CD4-positive, alpha-beta memory T cell (primary cell): ENCODE results near the gene SERGEF. TPM values are rescaled to one million over a fixed set of nuclear protein-coding genes. Genes with fewer than 3 reads are reported as not detected.

Experiments
- CTCF ChIA-PET: fragments of 350-600 bp; sonication (Branson Sonifier 250); formaldehyde crosslinking; loops from one replicate; lab custom pipeline; 2021; ENCODE audit warnings: inconsistent platforms; ENCODE audit not compliant: partially characterized antibody; lab: Charles Lee
- POLR2A ChIA-PET: fragments of 350-600 bp; sonication (Branson Sonifier 250); formaldehyde crosslinking; loops from one replicate; lab custom pipeline; 2021; ENCODE audit not compliant: partially characterized antibody; lab: Charles Lee
- DNase-seq, 5 donors: peaks; one replicate each; pipeline versions ENCODE4 v3.0.0 to v3.0.0-alpha.2; 2020 to 2022; ENCODE audit warnings: mixed read lengths in 1 of 5
- H3K27ac ChIP-seq: one replicate; pipeline ENCODE4 v1.7.0; 2013; ENCODE audit warnings: low read depth, low read length
- H3K27me3 ChIP-seq: 2 replicates; pipeline ENCODE4 v1.7.0; 2013; ENCODE audit warnings: mild to moderate bottlenecking, low read length, moderate library complexity; ENCODE audit not compliant: insufficient read depth
- H3K36me3 ChIP-seq: 2 replicates; pipeline ENCODE4 v1.7.0; 2013; ENCODE audit warnings: mild to moderate bottlenecking, low read length, moderate library complexity; ENCODE audit not compliant: insufficient read depth
- H3K4me1 ChIP-seq: 2 replicates; pipeline ENCODE4 v1.7.0; 2013; ENCODE audit warnings: mild to moderate bottlenecking, low read length, moderate library complexity; ENCODE audit not compliant: insufficient read depth
- H3K4me3 ChIP-seq, 2 donors: one replicate each; pipeline ENCODE4 v1.7.0; 2013; ENCODE audit warnings: low read length in 2 of 2, mild to moderate bottlenecking in 1 of 2
- H3K9me3 ChIP-seq, 2 donors: one replicate each; pipeline ENCODE4 v1.7.0; 2013; ENCODE audit warnings: low read length in 2 of 2, control low read depth in 1 of 2; ENCODE audit not compliant: control insufficient read depth in 1 of 2
- H3K27ac Mint-ChIP-seq, 7 donors: one replicate each; pipeline ENCODE4 v1.8.0; 2020 to 2021; ENCODE audit warnings: mixed read lengths in 7 of 7, mild to moderate bottlenecking in 6 of 7, inconsistent platforms in 3 of 7, moderate library complexity in 3 of 7
- H3K27me3 Mint-ChIP-seq, 2 donors: one replicate each; pipeline ENCODE4 v1.8.0; 2020 to 2021; ENCODE audit warnings: mixed read lengths in 2 of 2
- H3K36me3 Mint-ChIP-seq, 2 donors: one replicate each; pipeline ENCODE4 v1.8.0; 2020 to 2021; ENCODE audit warnings: mixed read lengths in 2 of 2, inconsistent platforms in 1 of 2, mild to moderate bottlenecking in 1 of 2
- H3K4me1 Mint-ChIP-seq, 4 donors: one replicate each; pipeline ENCODE4 v1.8.0; 2020 to 2021; ENCODE audit warnings: mixed read lengths in 4 of 4, mild to moderate bottlenecking in 1 of 4
- H3K4me3 Mint-ChIP-seq, 8 donors: one replicate each; pipeline ENCODE4 v1.8.0; 2020 to 2021; ENCODE audit warnings: mixed read lengths in 8 of 8, mild to moderate bottlenecking in 7 of 8, moderate library complexity in 6 of 8, inconsistent platforms in 3 of 8
- H3K9me3 Mint-ChIP-seq, 8 donors: one replicate each; pipeline ENCODE4 v1.8.0; 2020 to 2021; ENCODE audit warnings: mixed read lengths in 8 of 8, mild to moderate bottlenecking in 5 of 8, inconsistent platforms in 3 of 8, moderate library complexity in 1 of 8
- intact Hi-C: fragments of 100-400 bp; cut with micrococcal nuclease; formaldehyde crosslinking; loops from one replicate; pipeline ENCODE4 v1.15.1; 2023
- polyA plus RNA-seq, 2 donors: library from polyadenylated mRNA; unstranded; fragments of 300-500 nt; fragmentation: Illumina TruSeq; gene quantifications; one replicate each; pipeline ENCODE4 v1.2.3, GENCODE V29; 2021
- total RNA-seq, 2 experiments: library from RNA; stranded (reverse); gene quantifications; one replicate each; pipeline ENCODE4 v1.2.3, GENCODE V29; 2021

The SERGEF gene
- total and polyA plus RNA-seq, 4 experiments from 2014 or later: 46.2 to 82.7 (median 63.7) TPM

GRCh38 chr11:17811352-17811751, 201.5 kb downstream of the SERGEF start:
- peaks cover 0 to 2% (median 0%) of the 10 kb centered on the region in 4 donors for H3K4me1 Mint-ChIP-seq
- ChIA-PET POLR2A (no interaction called here), CTCF (no interaction called here)
- no peaks in the 10 kb centered on the region for H3K27me3 Mint-ChIP-seq
- intact Hi-C loops: no loop called here
- H3K36me3 Mint-ChIP-seq: peaks cover 11 to 47% of the 10 kb centered on the region in 2 donors
- DNase-seq: no peak
- H3K4me3 Mint-ChIP-seq: no peak overlapping the region
- H3K4me1 ChIP-seq: no peaks in the 10 kb centered on the region
- no peak overlapping the region for H3K27ac ChIP-seq
- no peak overlapping the region for H3K4me3 ChIP-seq
- H3K36me3 ChIP-seq: no peaks in the 10 kb centered on the region
- H3K9me3 ChIP-seq: no peaks in the 10 kb centered on the region
- no peak overlapping the region for H3K27ac Mint-ChIP-seq
- H3K27me3 ChIP-seq: no peaks in the 10 kb centered on the region
- peaks cover 0 to 2% (median 0%) of the 10 kb centered on the region in 8 donors for H3K9me3 Mint-ChIP-seq

GRCh38 chr11:17810746-17811145, 202.1 kb downstream of the SERGEF start:
- no peak overlapping the region for H3K27ac ChIP-seq
- intact Hi-C loops: no loop called here
- Mint-ChIP-seq H3K9me3 (peaks cover 0 to 2% (median 0%) of the 10 kb centered on the region in 8 donors), H3K4me1 (peaks cover 0 to 2% (median 0%) of the 10 kb centered on the region in 4 donors), H3K36me3 (peaks cover 11 to 53% of the 10 kb centered on the region in 2 donors), H3K27me3 (no peaks in the 10 kb centered on the region), H3K27ac (no peak overlapping the region), H3K4me3 (no peak overlapping the region)
- no peaks in the 10 kb centered on the region for H3K36me3 ChIP-seq
- no peaks in the 10 kb centered on the region for H3K4me1 ChIP-seq
- H3K4me3 ChIP-seq: no peak overlapping the region
- ChIA-PET POLR2A (no interaction called here), CTCF (no interaction called here)
- H3K9me3 ChIP-seq: no peaks in the 10 kb centered on the region
- no peaks in the 10 kb centered on the region for H3K27me3 ChIP-seq
- no peak for DNase-seq

- no peaks in the 10 kb centered on the region for H3K27me3 ChIP-seq
- peaks cover 11 to 59% of the 10 kb centered on the region in 2 donors for H3K36me3 Mint-ChIP-seq
- H3K4me3 ChIP-seq: no peak overlapping the region
- H3K4me1 Mint-ChIP-seq: peaks cover 0 to 4% (median under 1%) of the 10 kb centered on the region in 4 donors
- H3K4me3 Mint-ChIP-seq: no peak overlapping the region
- no peak overlapping the region for H3K27ac Mint-ChIP-seq
- H3K27ac ChIP-seq: no peak overlapping the region
- no peak for DNase-seq
- H3K36me3 ChIP-seq: no peaks in the 10 kb centered on the region
- H3K9me3 ChIP-seq: no peaks in the 10 kb centered on the region
- no peaks in the 10 kb centered on the region for H3K27me3 Mint-ChIP-seq
- ChIA-PET POLR2A (no interaction called here), CTCF (no interaction called here)
- peaks cover 0 to 2% (median 0%) of the 10 kb centered on the region in 8 donors for H3K9me3 Mint-ChIP-seq
- intact Hi-C loops: no loop called here
- no peaks in the 10 kb centered on the region for H3K4me1 ChIP-seq
Observed at GRCh38 chr11:17810041-17810440, 202.8 kb downstream of the SERGEF start.

- H3K27ac ChIP-seq: no peak overlapping the region
- Mint-ChIP-seq H3K9me3 (peaks cover 0 to 2% (median 0%) of the 10 kb centered on the region in 8 donors), H3K27ac (no peak overlapping the region), H3K4me3 (no peak overlapping the region), H3K36me3 (peaks cover 6 to 52% of the 10 kb centered on the region in 2 donors), H3K27me3 (no peaks in the 10 kb centered on the region), H3K4me1 (peaks cover 0 to 4% (median 3%) of the 10 kb centered on the region in 4 donors)
- no peak for DNase-seq
- intact Hi-C loops: no loop called here
- no peaks in the 10 kb centered on the region for H3K36me3 ChIP-seq
- no peak overlapping the region for H3K4me3 ChIP-seq
- no peaks in the 10 kb centered on the region for H3K4me1 ChIP-seq
- no peaks in the 10 kb centered on the region for H3K27me3 ChIP-seq
- ChIA-PET POLR2A (no interaction called here), CTCF (no interaction called here)
- no peaks in the 10 kb centered on the region for H3K9me3 ChIP-seq
Observed at GRCh38 chr11:17807034-17807433, 205.8 kb downstream of the SERGEF start.

- POLR2A ChIA-PET: no interaction called here
- no peaks in the 10 kb centered on the region for H3K36me3 ChIP-seq
- Mint-ChIP-seq H3K27me3 (no peaks in the 10 kb centered on the region), H3K9me3 (peaks cover 0 to 2% (median 0%) of the 10 kb centered on the region in 8 donors), H3K27ac (no peak overlapping the region), H3K4me3 (no peak overlapping the region), H3K36me3 (peaks cover 7 to 46% of the 10 kb centered on the region in 2 donors), H3K4me1 (peaks cover 0 to 4% (median 3%) of the 10 kb centered on the region in 4 donors)
- H3K4me1 ChIP-seq: no peaks in the 10 kb centered on the region
- H3K9me3 ChIP-seq: no peaks in the 10 kb centered on the region
- no peaks in the 10 kb centered on the region for H3K27me3 ChIP-seq
- no peak overlapping the region for H3K4me3 ChIP-seq
- CTCF ChIA-PET: no interaction called here
- intact Hi-C loops: no loop called here
- no peak overlapping the region for H3K27ac ChIP-seq
- DNase-seq: no peak
Observed at GRCh38 chr11:17805873-17806272, 207.0 kb downstream of the SERGEF start.

- ChIA-PET POLR2A (no interaction called here), CTCF (no interaction called here)
- peaks cover 0 to 4% (median 3%) of the 10 kb centered on the region in 4 donors for H3K4me1 Mint-ChIP-seq
- no peak overlapping the region for H3K27ac ChIP-seq
- no peaks in the 10 kb centered on the region for H3K4me1 ChIP-seq
- H3K27me3 ChIP-seq: no peaks in the 10 kb centered on the region
- no peak overlapping the region for H3K4me3 Mint-ChIP-seq
- no peaks in the 10 kb centered on the region for H3K27me3 Mint-ChIP-seq
- no peaks in the 10 kb centered on the region for H3K36me3 ChIP-seq
- intact Hi-C loops: no loop called here
- H3K27ac Mint-ChIP-seq: no peak overlapping the region
- peaks cover 0 to 2% (median 0%) of the 10 kb centered on the region in 8 donors for H3K9me3 Mint-ChIP-seq
- no peaks in the 10 kb centered on the region for H3K9me3 ChIP-seq
- DNase-seq: no peak
- H3K4me3 ChIP-seq: no peak overlapping the region
- H3K36me3 Mint-ChIP-seq: peaks cover 5 to 48% of the 10 kb centered on the region in 2 donors
Observed at GRCh38 chr11:17805043-17805442, 207.8 kb downstream of the SERGEF start.

GRCh38 chr11:17803754-17804334, 209.0 kb downstream of the SERGEF start:
- Histone ChIP-seq H3K4me3 (no peak overlapping the region), H3K4me1 (no peaks in the 10 kb centered on the region), H3K27ac (no peak overlapping the region), H3K9me3 (no peaks in the 10 kb centered on the region), H3K36me3 (no peaks in the 10 kb centered on the region), H3K27me3 (no peaks in the 10 kb centered on the region)
- CTCF ChIA-PET: no interaction called here
- intact Hi-C loops: no loop called here
- Mint-ChIP-seq H3K4me1 (peaks cover 0 to 4% (median 2%) of the 10 kb centered on the region in 4 donors), H3K36me3 (peaks cover 4 to 48% of the 10 kb centered on the region in 2 donors), H3K9me3 (peaks cover 0 to 2% (median 0%) of the 10 kb centered on the region in 8 donors), H3K27ac (no peak overlapping the region), H3K4me3 (no peak overlapping the region), H3K27me3 (no peaks in the 10 kb centered on the region)
- POLR2A ChIA-PET: no interaction called here
- DNase-seq: no peak
